Endodermal cell (in vitro differentiated cells): ENCODE measurements around the gene CXCL8. TPM values are rescaled to one million over a fixed set of nuclear protein-coding genes. Genes with fewer than 3 reads are reported as not detected.

Experiments
- DNase-seq: peaks from one replicate; pipeline ENCODE4 v3.0.0-alpha.2; 2017
- H3K27ac ChIP-seq: 2 replicates; pipeline ENCODE4 v1.5.1; 2013; ENCODE audit warnings: mild to moderate bottlenecking, low read depth, low read length, moderate library complexity
- H3K27me3 ChIP-seq: 2 replicates; pipeline ENCODE4 v1.6.1; 2013; ENCODE audit warnings: mild to moderate bottlenecking, low read length, moderate library complexity; ENCODE audit not compliant: insufficient read depth, control insufficient read depth, poor library complexity, severe bottlenecking
- H3K36me3 ChIP-seq: 2 replicates; pipeline ENCODE4 v1.7.0; 2013; ENCODE audit warnings: mild to moderate bottlenecking, low read length, moderate library complexity; ENCODE audit not compliant: control insufficient read depth, insufficient read depth
- H3K4me1 ChIP-seq: one replicate; pipeline ENCODE4 v1.7.0; 2013; ENCODE audit warnings: low read length; ENCODE audit not compliant: control insufficient read depth, insufficient read depth
- H3K4me3 ChIP-seq: 2 replicates; pipeline ENCODE4 v1.5.1; 2013; ENCODE audit warnings: mild to moderate bottlenecking, low read length, moderate library complexity
- H3K9ac ChIP-seq: 2 replicates; pipeline ENCODE4 v1.6.1; 2013; ENCODE audit warnings: mild to moderate bottlenecking, low read length, moderate library complexity; ENCODE audit not compliant: poor library complexity, severe bottlenecking; ENCODE audit errors: extremely low read depth
- H3K9me3 ChIP-seq: 2 replicates; pipeline ENCODE4 v1.6.1; 2013; ENCODE audit warnings: mild to moderate bottlenecking, low read length, moderate library complexity; ENCODE audit not compliant: control insufficient read depth
- H3K27ac Mint-ChIP-seq: 2 replicates; pipeline ENCODE4 v1.8.0; 2020; ENCODE audit warnings: mixed read lengths
- H3K27me3 Mint-ChIP-seq: 2 replicates; pipeline ENCODE4 v1.8.0; 2021; ENCODE audit warnings: mild to moderate bottlenecking, mixed read lengths; ENCODE audit not compliant: insufficient read depth
- H3K36me3 Mint-ChIP-seq: 2 replicates; pipeline ENCODE4 v1.8.0; 2020; ENCODE audit warnings: low read depth, mixed read lengths
- H3K4me1 Mint-ChIP-seq: 2 replicates; pipeline ENCODE4 v1.8.0; 2020; ENCODE audit warnings: mixed read lengths
- H3K4me3 Mint-ChIP-seq: 2 replicates; pipeline ENCODE4 v1.8.0; 2020; ENCODE audit warnings: mild to moderate bottlenecking, moderate library complexity, mixed read lengths
- H3K9me3 Mint-ChIP-seq: 2 replicates; pipeline ENCODE4 v1.8.0; 2020; ENCODE audit warnings: mild to moderate bottlenecking, mixed read lengths
- CTCF ChIP-seq: fragments of 200-600 bp; sonication (generic); conservative IDR thresholded peaks from 2 replicates; pipeline ENCODE4 v1.5.0; 2021; ENCODE audit warnings: antibody characterized with exemption, mild to moderate bottlenecking
- WGBS, 2 experiments: methylation state at CpG; one replicate each; pipeline versions ENCODE4 v1.1.5 to v1.1.7; 2013; ENCODE audit warnings: missing lambda C conversion rate in 2 of 2, mixed read lengths in 1 of 2; ENCODE audit not compliant: insufficient coverage in 1 of 2, insufficient read length in 1 of 2; 5-methylcytosine and 5-hydroxymethylcytosine counted together
- total RNA-seq, 2 donors: library from RNA; stranded (reverse); fragmentation: NEBNext Ultra II Directional in 1 of 2; extraction: Animal tissue kit (Norgen Biotek cat#: 25700) in 1 of 2; gene quantifications; 2 replicates in 1 of 2; 3 replicates in 1 of 2; pipeline ENCODE4 v1.2.1, GENCODE V29; 2021

Gene CXCL8
- total RNA-seq, 2 donors from 2014 or later = not detected

DNA sequence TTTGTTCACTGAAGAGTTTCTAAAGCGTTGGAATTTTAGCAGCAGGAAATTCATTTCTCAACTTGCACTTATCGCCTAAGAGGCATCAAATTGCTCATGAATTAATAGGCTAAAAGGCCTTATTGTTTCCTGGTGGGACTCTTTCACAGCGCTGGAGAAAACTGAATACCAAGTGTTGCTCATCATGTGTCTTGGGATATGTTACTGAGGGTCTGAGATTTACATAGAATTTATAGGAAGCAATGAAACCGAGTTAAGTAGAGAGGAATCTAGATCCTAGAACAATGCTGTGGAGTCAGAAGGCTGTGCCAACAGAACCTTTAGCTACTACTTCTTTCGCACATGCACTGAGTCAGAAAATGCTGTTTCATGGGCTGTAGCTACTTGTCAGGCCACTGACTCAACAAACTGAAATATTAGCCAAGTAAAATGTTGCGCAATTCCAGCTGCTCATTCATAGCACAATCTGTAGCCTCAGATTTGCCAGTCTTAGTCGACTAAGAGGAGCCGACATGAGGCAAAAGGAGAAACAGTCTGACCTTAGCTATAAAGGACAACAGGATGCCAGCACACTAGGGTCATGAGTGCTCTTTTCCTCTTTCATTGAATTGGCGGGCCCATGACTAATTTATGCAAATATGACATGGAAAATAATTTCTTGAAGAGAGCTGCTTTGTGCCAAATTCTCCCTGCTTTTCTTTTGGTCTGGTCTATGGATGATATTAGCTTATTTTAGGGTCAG is 35.9 kb upstream of the CXCL8 start:
- Histone ChIP-seq H3K27me3 (no peaks in the 10 kb centered on the region), H3K36me3 (no peaks in the 10 kb centered on the region), H3K4me1 (no peaks in the 10 kb centered on the region), H3K4me3 (no peak overlapping the region), H3K9ac (no peak overlapping the region), H3K9me3 (no peaks in the 10 kb centered on the region), H3K27ac (peak overlapping the region; percentile 88)
- H3K27me3 Mint-ChIP-seq = no peaks in the 10 kb centered on the region
- H3K4me1 Mint-ChIP-seq = no peaks in the 10 kb centered on the region
- H3K36me3 Mint-ChIP-seq = no peaks in the 10 kb centered on the region
- H3K9me3 Mint-ChIP-seq = no peaks in the 10 kb centered on the region
- peak overlapping the region; percentile 54 for H3K27ac Mint-ChIP-seq
- 76 to 87% methylated on average over 8 to 9 of the region's 9 CpGs for WGBS, 2 experiments
- no peak overlapping the region for H3K4me3 Mint-ChIP-seq
- DNase-seq = no peak
- TF ChIP-seq CTCF = no peak

DNA sequence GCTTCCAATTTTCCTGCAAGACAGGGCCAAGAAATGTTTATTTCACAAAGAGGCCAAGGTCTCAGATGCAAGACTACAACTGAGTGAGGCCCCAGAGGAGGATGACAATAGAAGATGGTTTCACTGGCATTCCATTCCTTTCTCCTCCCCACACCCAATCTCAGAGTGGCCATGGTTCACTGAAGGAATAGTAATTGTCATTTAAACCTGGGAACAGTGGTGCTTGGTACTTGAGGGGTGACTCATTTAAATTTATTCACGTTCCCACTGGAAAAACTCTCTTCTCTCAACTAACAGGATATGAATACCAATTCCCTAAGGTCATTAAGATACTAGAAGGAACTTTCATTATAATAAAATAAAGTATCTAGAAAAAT is 35.3 kb upstream of the CXCL8 start:
- WGBS, 2 experiments = 60% methylated on average over 1 of the region's 1 CpG; no CpG with 5 or more reads in 1 of the 2 experiments
- peak; percentile 57 for DNase-seq
- no peak for TF ChIP-seq CTCF
- H3K9ac ChIP-seq = no peak overlapping the region
- no peaks in the 10 kb centered on the region for H3K36me3 Mint-ChIP-seq
- no peak overlapping the region for H3K4me3 Mint-ChIP-seq
- H3K27me3 Mint-ChIP-seq = no peaks in the 10 kb centered on the region
- no peaks in the 10 kb centered on the region for H3K27me3 ChIP-seq
- H3K4me1 Mint-ChIP-seq = no peaks in the 10 kb centered on the region
- no peaks in the 10 kb centered on the region for H3K4me1 ChIP-seq
- no peaks in the 10 kb centered on the region for H3K36me3 ChIP-seq
- H3K9me3 ChIP-seq = no peaks in the 10 kb centered on the region
- no peak overlapping the region for H3K4me3 ChIP-seq
- peak overlapping the region; percentile 54 for H3K27ac Mint-ChIP-seq
- H3K9me3 Mint-ChIP-seq = no peaks in the 10 kb centered on the region
- peak overlapping the region; percentile 88 for H3K27ac ChIP-seq

GRCh38 chr4:73705721-73706120 is 34.6 kb upstream of the CXCL8 start:
- H3K9me3 Mint-ChIP-seq = no peaks in the 10 kb centered on the region
- H3K27ac ChIP-seq = no peak overlapping the region
- H3K4me3 ChIP-seq = no peak overlapping the region
- no peaks in the 10 kb centered on the region for H3K9me3 ChIP-seq
- no peak for TF ChIP-seq CTCF
- WGBS, 2 experiments = 88 to 90% methylated on average over 1 of the region's 1 CpG
- no peak overlapping the region for H3K9ac ChIP-seq
- no peaks in the 10 kb centered on the region for H3K27me3 Mint-ChIP-seq
- H3K4me1 ChIP-seq = no peaks in the 10 kb centered on the region
- no peaks in the 10 kb centered on the region for H3K36me3 ChIP-seq
- H3K4me1 Mint-ChIP-seq = no peaks in the 10 kb centered on the region
- H3K27me3 ChIP-seq = no peaks in the 10 kb centered on the region
- no peak overlapping the region for H3K27ac Mint-ChIP-seq
- H3K4me3 Mint-ChIP-seq = no peak overlapping the region
- DNase-seq = no peak
- H3K36me3 Mint-ChIP-seq = no peaks in the 10 kb centered on the region
